HCT116 (cell line): Measurements from ENCODE around the gene RYR2. TPM values are rescaled to one million over a fixed set of nuclear protein-coding genes. Genes with fewer than 3 reads are reported as not detected.

Experiments used
- ATAC-seq: fragments of 200-7000 bp; cut with Tn5 transposase; 2 replicates; pipeline ENCODE4 v1.9.1; 2020; ENCODE audit warnings: mild to moderate bottlenecking, moderate library complexity
- BruUV-seq: library from RNA; stranded (reverse); fragments of 400-500 nt; replicated peaks from 2 replicates; lab custom pipeline; 2021; lab: Mats Ljungman, UMichigan
- CTCF ChIA-PET: fragments of 300-600 bp; sonication (Branson Sonifier 250); formaldehyde crosslinking; loops from one replicate; lab custom pipeline; 2021; ENCODE audit warnings: antibody characterized with exemption; lab: Charles Lee
- POLR2A ChIA-PET: fragments of 300-600, 350-600 bp; sonication (Branson Sonifier 250); formaldehyde crosslinking; loops from one replicate; lab custom pipeline; 2021; ENCODE audit warnings: antibody characterized with exemption; lab: Charles Lee
- RAD21 ChIA-PET, 2 experiments: fragments of 300-600 bp; sonication (Branson Sonifier 250); formaldehyde crosslinking; loops; one replicate each; lab custom pipeline; 2023; ENCODE audit warnings: low total read pairs in 2 of 2; ENCODE audit not compliant: uncharacterized antibody in 2 of 2, unreplicated experiment in 2 of 2, low non-redundant PET in 1 of 2; lab: Charles Lee
- DNase-seq: peaks from one replicate; pipeline ENCODE4 v3.0.0-alpha.2; 2010; ENCODE audit warnings: low read depth, low spot score
- H2AFZ ChIP-seq: fragments of 200-600 bp; shearing (Covaris generic), sonication (generic); 2 replicates; pipeline ENCODE4 v1.6.1; 2017; ENCODE audit warnings: low read depth, mixed run types, mixed read lengths, antibody characterized with exemption, low read length; ENCODE audit not compliant: poor library complexity, severe bottlenecking
- H3K27ac ChIP-seq: 2 replicates; pipeline ENCODE4 v1.5.1; 2012; ENCODE audit warnings: low read depth, low read length
- H3K27me3 ChIP-seq: fragments of 200-600 bp; sonication (generic); 2 replicates; pipeline ENCODE4 v1.6.1; 2016; ENCODE audit warnings: mixed run types, low read length, mixed read lengths; ENCODE audit not compliant: insufficient read depth
- H3K36me3 ChIP-seq, 2 experiments: fragments of 200-500 bp in 1 of 2; fragments of 200-600 bp in 1 of 2; sonication (Bioruptor generic) in 1 of 2; sonication (generic) in 1 of 2; 2 replicates each; pipeline versions ENCODE4 v1.5.1 to v1.6.1; 2014 to 2016; ENCODE audit warnings: low read length in 2 of 2, inconsistent platforms in 1 of 2, mixed read lengths in 1 of 2, mixed run types in 1 of 2; ENCODE audit not compliant: insufficient read depth in 2 of 2, control insufficient read depth in 1 of 2
- H3K4me1 ChIP-seq, 2 experiments: fragments of 200-600 bp in 1 of 2; sonication (generic) in 1 of 2; 2 replicates each; pipeline versions ENCODE4 v1.5.1 to v1.6.1; 2012 to 2017; ENCODE audit warnings: low read length in 2 of 2, inconsistent platforms in 1 of 2, mild to moderate bottlenecking in 1 of 2, mixed read lengths in 1 of 2, mixed run types in 1 of 2, moderate library complexity in 1 of 2; ENCODE audit not compliant: insufficient read depth in 2 of 2, control insufficient read depth in 1 of 2
- H3K4me2 ChIP-seq: fragments of 200-600 bp; sonication (generic); 2 replicates; pipeline ENCODE4 v1.6.1; 2017; ENCODE audit warnings: mixed run types, low read length, mixed read lengths
- H3K4me3 ChIP-seq, 2 experiments: fragments of 200-600 bp in 1 of 2; sonication (generic) in 1 of 2; replicated peaks in 1 of 2; 2 replicates each; pipeline ENCODE4 v1.5.1; 2011 to 2016; ENCODE audit warnings: low read length in 2 of 2, control low read depth in 1 of 2, low read depth in 1 of 2, mild to moderate bottlenecking in 1 of 2, mixed read lengths in 1 of 2, mixed run types in 1 of 2
- H3K79me2 ChIP-seq: fragments of 200-600 bp; sonication (generic); 2 replicates; pipeline ENCODE4 v1.6.1; 2017; ENCODE audit warnings: mild to moderate bottlenecking, mixed run types, low read length, moderate library complexity, mixed read lengths; ENCODE audit not compliant: insufficient read depth
- H3K9ac ChIP-seq: fragments of 200-600 bp; sonication (generic); 2 replicates; pipeline ENCODE4 v1.6.1; 2016; ENCODE audit warnings: low read length, mixed read lengths
- H3K9me2 ChIP-seq: fragments of 200-600 bp; sonication (generic), shearing (Covaris generic); 2 replicates; pipeline ENCODE4 v1.6.1; 2017; ENCODE audit warnings: mixed run types, mild to moderate bottlenecking, moderate library complexity; ENCODE audit not compliant: insufficient read depth
- H3K9me3 ChIP-seq, 2 experiments: fragments of 200-500 bp in 1 of 2; fragments of 200-600 bp in 1 of 2; sonication (Bioruptor generic) in 1 of 2; sonication (generic) in 1 of 2; 2 replicates each; pipeline ENCODE4 v1.6.1; 2014 to 2017; ENCODE audit warnings: low read length in 2 of 2, mixed read lengths in 2 of 2, inconsistent platforms in 1 of 2, low read depth in 1 of 2, mild to moderate bottlenecking in 1 of 2, mixed run types in 1 of 2, moderate library complexity in 1 of 2; ENCODE audit not compliant: control insufficient read depth in 1 of 2, insufficient read depth in 1 of 2
- H4K20me1 ChIP-seq: fragments of 200-600 bp; sonication (generic), shearing (Covaris generic); 2 replicates; pipeline ENCODE4 v1.6.1; 2017; ENCODE audit warnings: mixed run types, mild to moderate bottlenecking, moderate library complexity; ENCODE audit not compliant: insufficient read depth
- CBX3 ChIP-seq: IDR thresholded peaks from 2 replicates; pipeline ENCODE4 v1.6.1; 2012; ENCODE audit warnings: low read depth
- CEBPB ChIP-seq: IDR thresholded peaks from 2 replicates; pipeline ENCODE4 v1.6.1; 2012; ENCODE audit warnings: low read depth
- EZH2 ChIP-seq: fragments of 200-600 bp; sonication (generic); IDR thresholded peaks from 2 replicates; pipeline ENCODE4 v1.6.1; 2017; ENCODE audit warnings: antibody characterized with exemption, mixed run types
- FOSL1 ChIP-seq: IDR thresholded peaks from 2 replicates; pipeline ENCODE4 v1.6.1; 2012; ENCODE audit warnings: low read depth
- JUND ChIP-seq: IDR thresholded peaks from 2 replicates; pipeline ENCODE4 v1.6.1; 2012
- RAD21 ChIP-seq: IDR thresholded peaks from 2 replicates; pipeline ENCODE4 v1.6.1; 2012; ENCODE audit warnings: low read depth, mild to moderate bottlenecking
- SP1 ChIP-seq: IDR thresholded peaks from 2 replicates; pipeline ENCODE4 v1.6.1; 2012; ENCODE audit warnings: low read depth
- TCF7L2 ChIP-seq: IDR thresholded peaks from 2 replicates; pipeline ENCODE4 v1.7.0; 2011; ENCODE audit warnings: borderline replicate concordance, inconsistent platforms; ENCODE audit not compliant: insufficient read depth, insufficient read length; ENCODE audit errors: extremely low read depth
- YY1 ChIP-seq: IDR thresholded peaks from 2 replicates; pipeline ENCODE4 v1.6.1; 2011; ENCODE audit warnings: low read length, low read depth, moderate library complexity, mild to moderate bottlenecking; ENCODE audit not compliant: insufficient replicate concordance; ENCODE audit errors: extremely low read depth
- ZNF274 ChIP-seq: fragments of 200-500 bp; sonication (Bioruptor generic); IDR thresholded peaks from 2 replicates; pipeline ENCODE4 v1.6.1; 2014; ENCODE audit warnings: mild to moderate bottlenecking, low read depth, low read length, inconsistent platforms
- intact Hi-C: fragments of 100-400 bp; cut with micrococcal nuclease; formaldehyde crosslinking; loops from 2 replicates; pipeline ENCODE4 v1.10.0; 2022
- total RNA-seq: library from RNA; stranded (reverse); gene quantifications from one replicate; pipeline ENCODE4 v1.2.1, GENCODE V29; 2021; ENCODE audit not compliant: unreplicated experiment
- TF ChIP-seq, protein P1 (sequence below): IDR thresholded peaks from 2 replicates; pipeline ENCODE4 v1.6.1; 2012
- TF ChIP-seq, protein P2 (sequence below): IDR thresholded peaks from 2 replicates; pipeline ENCODE4 v1.6.1; 2011; ENCODE audit warnings: mild to moderate bottlenecking, low read length, moderate library complexity; ENCODE audit not compliant: insufficient replicate concordance; ENCODE audit errors: extremely low read depth
- TF ChIP-seq, protein P3 (sequence below), 3 experiments: fragments of 200-600 bp in 1 of 3; sonication (generic) in 1 of 3; IDR thresholded peaks in 2 of 3; conservative IDR thresholded peaks in 1 of 3; 2 replicates each; pipeline ENCODE4 v1.5.1; 2012 to 2017; ENCODE audit warnings: low read depth in 2 of 3, low read length in 2 of 3, antibody characterized with exemption in 1 of 3, borderline replicate concordance in 1 of 3, control low read depth in 1 of 3, mild to moderate bottlenecking in 1 of 3, mixed read lengths in 1 of 3, mixed run types in 1 of 3, moderate library complexity in 1 of 3; ENCODE audit not compliant: insufficient read depth in 1 of 3
- TF ChIP-seq, protein P4 (sequence below): IDR thresholded peaks from 2 replicates; pipeline ENCODE4 v1.6.1; 2012
- TF ChIP-seq, protein P5 (sequence below): IDR thresholded peaks from 2 replicates; pipeline ENCODE4 v1.6.1; 2012; ENCODE audit warnings: low read depth

The RYR2 gene
- total RNA-seq, 1 experiment from 2014 or later, result 0.02 TPM

DNA sequence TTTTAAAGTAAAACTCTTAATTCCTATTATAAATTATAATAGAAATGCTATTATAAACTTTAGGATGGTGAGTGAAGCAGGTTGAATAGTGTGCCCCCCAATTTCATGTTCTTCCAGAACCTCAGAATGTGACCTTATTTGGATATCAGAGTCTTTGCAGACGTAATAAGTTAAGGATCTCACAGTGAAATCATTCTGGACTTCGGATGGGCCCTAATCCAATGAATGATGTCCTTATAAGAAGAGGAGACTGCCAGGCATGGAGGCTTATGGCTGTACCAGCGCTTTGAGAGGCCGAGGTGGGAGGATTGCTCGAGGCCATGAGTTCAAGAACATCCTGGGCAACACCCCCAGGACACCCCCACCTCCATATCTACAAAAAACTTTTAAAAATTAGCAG lies 28.4 kb upstream of the RYR2 start:
- H3K4me3 ChIP-seq, result no peak overlapping the region
- TF ChIP-seq, protein P1, sequence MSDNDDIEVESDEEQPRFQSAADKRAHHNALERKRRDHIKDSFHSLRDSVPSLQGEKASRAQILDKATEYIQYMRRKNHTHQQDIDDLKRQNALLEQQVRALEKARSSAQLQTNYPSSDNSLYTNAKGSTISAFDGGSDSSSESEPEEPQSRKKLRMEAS, result no peak
- TF ChIP-seq, protein P2, sequence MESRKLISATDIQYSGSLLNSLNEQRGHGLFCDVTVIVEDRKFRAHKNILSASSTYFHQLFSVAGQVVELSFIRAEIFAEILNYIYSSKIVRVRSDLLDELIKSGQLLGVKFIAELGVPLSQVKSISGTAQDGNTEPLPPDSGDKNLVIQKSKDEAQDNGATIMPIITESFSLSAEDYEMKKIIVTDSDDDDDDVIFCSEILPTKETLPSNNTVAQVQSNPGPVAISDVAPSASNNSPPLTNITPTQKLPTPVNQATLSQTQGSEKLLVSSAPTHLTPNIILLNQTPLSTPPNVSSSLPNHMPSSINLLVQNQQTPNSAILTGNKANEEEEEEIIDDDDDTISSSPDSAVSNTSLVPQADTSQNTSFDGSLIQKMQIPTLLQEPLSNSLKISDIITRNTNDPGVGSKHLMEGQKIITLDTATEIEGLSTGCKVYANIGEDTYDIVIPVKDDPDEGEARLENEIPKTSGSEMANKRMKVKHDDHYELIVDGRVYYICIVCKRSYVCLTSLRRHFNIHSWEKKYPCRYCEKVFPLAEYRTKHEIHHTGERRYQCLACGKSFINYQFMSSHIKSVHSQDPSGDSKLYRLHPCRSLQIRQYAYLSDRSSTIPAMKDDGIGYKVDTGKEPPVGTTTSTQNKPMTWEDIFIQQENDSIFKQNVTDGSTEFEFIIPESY, result no peak
- TF ChIP-seq JUND, result no peak
- TF ChIP-seq, protein P3, sequence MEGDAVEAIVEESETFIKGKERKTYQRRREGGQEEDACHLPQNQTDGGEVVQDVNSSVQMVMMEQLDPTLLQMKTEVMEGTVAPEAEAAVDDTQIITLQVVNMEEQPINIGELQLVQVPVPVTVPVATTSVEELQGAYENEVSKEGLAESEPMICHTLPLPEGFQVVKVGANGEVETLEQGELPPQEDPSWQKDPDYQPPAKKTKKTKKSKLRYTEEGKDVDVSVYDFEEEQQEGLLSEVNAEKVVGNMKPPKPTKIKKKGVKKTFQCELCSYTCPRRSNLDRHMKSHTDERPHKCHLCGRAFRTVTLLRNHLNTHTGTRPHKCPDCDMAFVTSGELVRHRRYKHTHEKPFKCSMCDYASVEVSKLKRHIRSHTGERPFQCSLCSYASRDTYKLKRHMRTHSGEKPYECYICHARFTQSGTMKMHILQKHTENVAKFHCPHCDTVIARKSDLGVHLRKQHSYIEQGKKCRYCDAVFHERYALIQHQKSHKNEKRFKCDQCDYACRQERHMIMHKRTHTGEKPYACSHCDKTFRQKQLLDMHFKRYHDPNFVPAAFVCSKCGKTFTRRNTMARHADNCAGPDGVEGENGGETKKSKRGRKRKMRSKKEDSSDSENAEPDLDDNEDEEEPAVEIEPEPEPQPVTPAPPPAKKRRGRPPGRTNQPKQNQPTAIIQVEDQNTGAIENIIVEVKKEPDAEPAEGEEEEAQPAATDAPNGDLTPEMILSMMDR (IDR thresholded peaks at IDR 0.05 in 2 of 3, conservative IDR thresholded peaks at IDR 0.05 in 1 of 3; ENCODE audit: borderline replicate concordance in 1 of 3, insufficient read depth in 1 of 3, low read depth in 2 of 3, low read length in 2 of 3), result no peak
- TF ChIP-seq EZH2, result no peak
- TF ChIP-seq, protein P4, sequence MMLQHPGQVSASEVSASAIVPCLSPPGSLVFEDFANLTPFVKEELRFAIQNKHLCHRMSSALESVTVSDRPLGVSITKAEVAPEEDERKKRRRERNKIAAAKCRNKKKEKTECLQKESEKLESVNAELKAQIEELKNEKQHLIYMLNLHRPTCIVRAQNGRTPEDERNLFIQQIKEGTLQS, result no peak
- no peak for TF ChIP-seq YY1
- TF ChIP-seq ZNF274, result no peak
- TF ChIP-seq RAD21, result no peak
- TF ChIP-seq, protein P5, sequence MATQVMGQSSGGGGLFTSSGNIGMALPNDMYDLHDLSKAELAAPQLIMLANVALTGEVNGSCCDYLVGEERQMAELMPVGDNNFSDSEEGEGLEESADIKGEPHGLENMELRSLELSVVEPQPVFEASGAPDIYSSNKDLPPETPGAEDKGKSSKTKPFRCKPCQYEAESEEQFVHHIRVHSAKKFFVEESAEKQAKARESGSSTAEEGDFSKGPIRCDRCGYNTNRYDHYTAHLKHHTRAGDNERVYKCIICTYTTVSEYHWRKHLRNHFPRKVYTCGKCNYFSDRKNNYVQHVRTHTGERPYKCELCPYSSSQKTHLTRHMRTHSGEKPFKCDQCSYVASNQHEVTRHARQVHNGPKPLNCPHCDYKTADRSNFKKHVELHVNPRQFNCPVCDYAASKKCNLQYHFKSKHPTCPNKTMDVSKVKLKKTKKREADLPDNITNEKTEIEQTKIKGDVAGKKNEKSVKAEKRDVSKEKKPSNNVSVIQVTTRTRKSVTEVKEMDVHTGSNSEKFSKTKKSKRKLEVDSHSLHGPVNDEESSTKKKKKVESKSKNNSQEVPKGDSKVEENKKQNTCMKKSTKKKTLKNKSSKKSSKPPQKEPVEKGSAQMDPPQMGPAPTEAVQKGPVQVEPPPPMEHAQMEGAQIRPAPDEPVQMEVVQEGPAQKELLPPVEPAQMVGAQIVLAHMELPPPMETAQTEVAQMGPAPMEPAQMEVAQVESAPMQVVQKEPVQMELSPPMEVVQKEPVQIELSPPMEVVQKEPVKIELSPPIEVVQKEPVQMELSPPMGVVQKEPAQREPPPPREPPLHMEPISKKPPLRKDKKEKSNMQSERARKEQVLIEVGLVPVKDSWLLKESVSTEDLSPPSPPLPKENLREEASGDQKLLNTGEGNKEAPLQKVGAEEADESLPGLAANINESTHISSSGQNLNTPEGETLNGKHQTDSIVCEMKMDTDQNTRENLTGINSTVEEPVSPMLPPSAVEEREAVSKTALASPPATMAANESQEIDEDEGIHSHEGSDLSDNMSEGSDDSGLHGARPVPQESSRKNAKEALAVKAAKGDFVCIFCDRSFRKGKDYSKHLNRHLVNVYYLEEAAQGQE, result no peak
- no peak for TF ChIP-seq FOSL1
- TF ChIP-seq CBX3, result no peak
- no peak for TF ChIP-seq SP1
- no peak for TF ChIP-seq TCF7L2
- TF ChIP-seq CEBPB, result no peak
- no peaks in the 10 kb centered on the region for H3K36me3 ChIP-seq
- H3K9ac ChIP-seq, result no peak overlapping the region
- intact Hi-C loops, result no loop called here
- POLR2A ChIA-PET, result no interaction called here
- no peaks in the 10 kb centered on the region for H3K4me1 ChIP-seq
- H3K27ac ChIP-seq, result no peak overlapping the region
- no peaks in the 10 kb centered on the region for H4K20me1 ChIP-seq
- RAD21 ChIA-PET, result no interaction called here
- no peaks in the 10 kb centered on the region for H3K9me3 ChIP-seq
- DNase-seq, result no peak
- no peaks in the 10 kb centered on the region for H3K9me2 ChIP-seq
- ATAC-seq, result no peak
- no peak overlapping the region for H2AFZ ChIP-seq
- peaks cover 7% of the 10 kb centered on the region; the same call in 1 of the 2 replicates for H3K27me3 ChIP-seq
- H3K79me2 ChIP-seq, result no peaks in the 10 kb centered on the region
- H3K4me2 ChIP-seq, result no peak overlapping the region
- CTCF ChIA-PET, result no interaction called here
- no TSS peak for BruUV-seq
